ENCODE data around the gene ZNF599. TPM values are rescaled to one million over a fixed set of nuclear protein-coding genes. Genes with fewer than 3 reads are reported as not detected.
"Not testable (repeated sequence)": the region's sequence is repeated elsewhere in the genome, so short reads cannot be mapped to it uniquely, and the experiment has no call there.

ZNF599 gene
- 6.4 TPM for polyA plus RNA-seq (ENCODE audit: insufficient read length)

GRCh38 chr19:34772697-34773554, at the start of gene ZNF599:
ZNF599 (minus strand) TSS chr19:34773215; CDS start chr19:34772841, 374 bp downstream.
- peak; percentile 70 for DNase-seq (ENCODE audit: low read depth)

- no peak for DNase-seq (ENCODE audit: low read depth)
These were observed 45.3 kb upstream of the ZNF599 start for GRCh38 chr19:34818270-34818669.

- no peak for DNase-seq (ENCODE audit: low read depth)
These were observed 43.7 kb upstream of the ZNF599 start for GRCh38 chr19:34816708-34817107.

- no peak for DNase-seq (ENCODE audit: low read depth)
These were observed 35.6 kb upstream of the ZNF599 start for GRCh38 chr19:34808566-34808965.

GRCh38 chr19:34806976-34807860, 34.2 kb upstream of the ZNF599 start:
- no peak for DNase-seq (ENCODE audit: low read depth)

GRCh38 chr19:34804115-34804514, 31.1 kb upstream of the ZNF599 start:
- no peak for DNase-seq (ENCODE audit: low read depth)

- DNase-seq (ENCODE audit: low read depth), result not testable (repeated sequence)
These were observed 23.9 kb upstream of the ZNF599 start for GRCh38 chr19:34796953-34797352.

GRCh38 chr19:34794066-34794960, 21.3 kb upstream of the ZNF599 start:
- no peak for DNase-seq (ENCODE audit: low read depth)

GRCh38 chr19:34793565-34793964, 20.6 kb upstream of the ZNF599 start:
- DNase-seq (ENCODE audit: low read depth), result no peak

GRCh38 chr19:34788074-34788473, 15.1 kb upstream of the ZNF599 start:
- DNase-seq (ENCODE audit: low read depth), result no peak

GRCh38 chr19:34787059-34787824, 14.2 kb upstream of the ZNF599 start:
- no peak for DNase-seq (ENCODE audit: low read depth)

GRCh38 chr19:34786236-34786635, 13.2 kb upstream of the ZNF599 start:
- DNase-seq (ENCODE audit: low read depth), result no peak

GRCh38 chr19:34779652-34780051, 6.6 kb upstream of the ZNF599 start:
- no peak for DNase-seq (ENCODE audit: low read depth)

- no peak for DNase-seq (ENCODE audit: low read depth)
These were observed 5.3 kb upstream of the ZNF599 start for GRCh38 chr19:34778342-34778741.

- no peak for DNase-seq (ENCODE audit: low read depth)
These were observed 1.8 kb upstream of the ZNF599 start for GRCh38 chr19:34774857-34775256.

GRCh38 chr19:34773555-34773864, 495 bp upstream of the ZNF599 start:
- DNase-seq (ENCODE audit: low read depth), result no peak

- DNase-seq (ENCODE audit: low read depth), result no peak
These were observed 5.1 kb downstream of the ZNF599 start for GRCh38 chr19:34767951-34768350.

GRCh38 chr19:34766386-34766785, 6.6 kb downstream of the ZNF599 start:
- DNase-seq (ENCODE audit: low read depth), result no peak

GRCh38 chr19:34759218-34759917, 13.6 kb downstream of the ZNF599 start:
- DNase-seq (ENCODE audit: low read depth), result no peak

GRCh38 chr19:34757441-34757840, 15.6 kb downstream of the ZNF599 start:
- DNase-seq (ENCODE audit: low read depth), result no peak

Data from forelimb muscle (tissue), 1 donor.